Lower lobe of right lung (tissue), 2 donors: Measurements from ENCODE around the gene DOC2B. TPM values are rescaled to one million over a fixed set of nuclear protein-coding genes. Genes with fewer than 3 reads are reported as not detected.
"Not testable (repeated sequence)": the region's sequence is repeated elsewhere in the genome, so short reads cannot be mapped to it uniquely, and the experiment has no call there.

Experiments
- ATAC-seq, 2 donors: fragments of 200-7000 bp; cut with Tn5 transposase; one replicate each; pipeline ENCODE4 v1.9.1; 2020 to 2022; ENCODE audit warnings: mild to moderate bottlenecking in 2 of 2, moderate library complexity in 2 of 2
- DNase-seq: peaks from one replicate; pipeline ENCODE4 v3.0.0-alpha.2; 2020
- H3K27ac ChIP-seq: fragments of 200-600 bp; one replicate; pipeline ENCODE4 v1.8.0; 2022
- H3K27me3 ChIP-seq: fragments of 200-600 bp; one replicate; pipeline ENCODE4 v1.8.0; 2022; ENCODE audit warnings: low read depth
- H3K36me3 ChIP-seq: fragments of 200-600 bp; one replicate; pipeline ENCODE4 v1.8.0; 2022; ENCODE audit warnings: mild to moderate bottlenecking
- H3K4me1 ChIP-seq: fragments of 200-600 bp; one replicate; pipeline ENCODE4 v1.8.0; 2022
- H3K4me3 ChIP-seq: fragments of 200-600 bp; one replicate; pipeline ENCODE4 v1.8.0; 2022; ENCODE audit warnings: mild to moderate bottlenecking
- H3K9me3 ChIP-seq: fragments of 200-600 bp; one replicate; pipeline ENCODE4 v1.8.0; 2022
- CTCF ChIP-seq: fragments of 200-600 bp; IDR thresholded peaks from one replicate; pipeline ENCODE4 v1.8.0; 2022; ENCODE audit warnings: antibody characterized with exemption, mild to moderate bottlenecking
- intact Hi-C: fragments of 100-400 bp; cut with DNase I; formaldehyde crosslinking; loops from one replicate; pipeline ENCODE4 v1.11.0; 2022
- total RNA-seq: library from RNA; stranded (reverse); fragmentation: NEBNext Ultra II Directional; extraction: Animal tissue kit (Norgen Biotek cat#: 25700); gene quantifications from one replicate; pipeline ENCODE4 v1.2.1, GENCODE V29; 2021
- donor health status: DM: no; HTN: yes; CAD: no; lungs with severe emphysema.

DOC2B gene
- total RNA-seq, 1 donor from 2014 or later, result 6.2 TPM

- DNase-seq (peak; percentile 30), ATAC-seq (no peak)
- no peak for TF ChIP-seq CTCF
- intact Hi-C loops, result no loop called here
- H3K27ac ChIP-seq, result no peak overlapping the region
- H3K36me3 ChIP-seq, result no peaks in the 10 kb centered on the region
- no peaks in the 10 kb centered on the region for H3K9me3 ChIP-seq
- H3K4me1 ChIP-seq, result no peaks in the 10 kb centered on the region
- H3K27me3 ChIP-seq, result no peaks in the 10 kb centered on the region
- no peak overlapping the region for H3K4me3 ChIP-seq
Observed at GRCh38 chr17:227078-227945, 45.9 kb upstream of the DOC2B start.

GRCh38 chr17:226108-227077, 44.9 kb upstream of the DOC2B start:
- DNase-seq (peak; percentile 20), ATAC-seq (no peak)
- intact Hi-C loops, result no loop called here
- no peak overlapping the region for H3K4me3 ChIP-seq
- H3K36me3 ChIP-seq, result no peaks in the 10 kb centered on the region
- TF ChIP-seq CTCF, result no peak
- H3K27me3 ChIP-seq, result no peaks in the 10 kb centered on the region
- no peaks in the 10 kb centered on the region for H3K4me1 ChIP-seq
- no peaks in the 10 kb centered on the region for H3K9me3 ChIP-seq
- H3K27ac ChIP-seq, result no peak overlapping the region

GRCh38 chr17:225551-225950, 44.1 kb upstream of the DOC2B start:
- Histone ChIP-seq H3K27me3 (no peaks in the 10 kb centered on the region), H3K4me3 (no peak overlapping the region), H3K9me3 (no peaks in the 10 kb centered on the region), H3K4me1 (no peaks in the 10 kb centered on the region), H3K36me3 (no peaks in the 10 kb centered on the region), H3K27ac (no peak overlapping the region)
- TF ChIP-seq CTCF, result no peak
- peak; percentile 11 to 18 for ATAC-seq
- DNase-seq, result peak; percentile 24
- intact Hi-C loops, result no loop called here

- intact Hi-C loops, H3K9me3 ChIP-seq, H3K4me3 ChIP-seq, H3K27ac ChIP-seq, DNase-seq, H3K27me3 ChIP-seq, ATAC-seq, H3K36me3 ChIP-seq, H3K4me1 ChIP-seq: not testable (repeated sequence)
Observed at GRCh38 chr17:224576-224975, 43.1 kb upstream of the DOC2B start.

GRCh38 chr17:223723-224471, 42.4 kb upstream of the DOC2B start:
- TF ChIP-seq CTCF, result no peak
- peak in 1 of 2 donors; percentile 54 for ATAC-seq

More at GRCh38 chr17:223723-224471, 42.4 kb upstream of the DOC2B start:
- Histone ChIP-seq H3K9me3 (no peaks in the 10 kb centered on the region), H3K27ac (no peak overlapping the region), H3K27me3 (no peaks in the 10 kb centered on the region), H3K36me3 (no peaks in the 10 kb centered on the region), H3K4me3 (no peak overlapping the region), H3K4me1 (no peaks in the 10 kb centered on the region)
- intact Hi-C loops, result no loop called here
- DNase-seq, result peak; percentile 27
